ENCODE results near the gene PGAP1. TPM values are rescaled to one million over a fixed set of nuclear protein-coding genes. Genes with fewer than 3 reads are reported as not detected.

Gene PGAP1
- total RNA-seq, 1 experiment from 2014 or later: 21.0 TPM

- Histone ChIP-seq H3K23me2 (ENCODE audit: insufficient read length, low read depth, low read length, poor library complexity, severe bottlenecking) (no peaks in the 10 kb centered on the region), H4K91ac (ENCODE audit: insufficient read length, low read depth, low read length) (no peak overlapping the region), H2BK120ac (ENCODE audit: low read depth, low read length, poor library complexity, severe bottlenecking) (no peak overlapping the region), H3K4ac (ENCODE audit: low read depth, low read length) (no peak overlapping the region), H3K56ac (ENCODE audit: insufficient read length, low read depth, low read length) (no peak overlapping the region), H2AK5ac (ENCODE audit: insufficient read length, low read length) (no peak overlapping the region), H3K4me2 (ENCODE audit: insufficient read depth, insufficient read length, low read length) (no peak overlapping the region), H3K18ac (ENCODE audit: insufficient read length, low read depth, low read length) (no peak overlapping the region), H3T11ph (ENCODE audit: low read length) (no peak overlapping the region), H3K9ac (ENCODE audit: extremely low read depth, insufficient read length, low read length) (no peak overlapping the region), H3K23ac (ENCODE audit: insufficient read length, low read depth, low read length) (no peak overlapping the region), H3K27ac (ENCODE audit: insufficient read length, low read depth, low read length) (no peak overlapping the region), H3K4me1 (ENCODE audit: insufficient read depth, low read length) (no peaks in the 10 kb centered on the region), H2BK20ac (ENCODE audit: low read depth, low read length, poor library complexity, severe bottlenecking) (no peak overlapping the region), H2AFZ (ENCODE audit: low read length) (no peak overlapping the region), H3K9me3 (ENCODE audit: control insufficient read depth, low read depth, low read length) (no peaks in the 10 kb centered on the region), H4K8ac (replicated peaks; ENCODE audit: insufficient read length, low read depth, low read length) (no peak overlapping the region), H3K79me1 (ENCODE audit: insufficient read depth, low read depth, low read length, poor library complexity, severe bottlenecking) (no peaks in the 10 kb centered on the region), H2BK5ac (ENCODE audit: insufficient read length, low read length) (no peak overlapping the region), H3K79me2 (ENCODE audit: insufficient read depth, low read length) (no peaks in the 10 kb centered on the region), H3K14ac (ENCODE audit: insufficient read depth, low read length) (no peak overlapping the region), H4K20me1 (ENCODE audit: control insufficient read depth, insufficient read depth, insufficient read length) (no peaks in the 10 kb centered on the region), H2BK15ac (ENCODE audit: low read depth, low read length) (no peak overlapping the region), H2BK12ac (ENCODE audit: insufficient read length, low read depth, low read length) (no peak overlapping the region), H4K5ac (ENCODE audit: insufficient read length, low read depth, low read length) (no peak overlapping the region), H3K27me3 (ENCODE audit: insufficient read depth, low read length) (no peaks in the 10 kb centered on the region)
- TF ChIP-seq CTCF (conservative IDR thresholded peaks at IDR 0.05): no peak
- Mint-ChIP-seq H3K27me3 (ENCODE audit: low read depth) (no peaks in the 10 kb centered on the region), H3K4me1 (peaks cover 0 to 4% of the 10 kb centered on the region in 2 experiments; a peak in 1 of 4 replicates), H3K4me3 (no peak overlapping the region), H3K9me3 (peaks cover 0 to 4% of the 10 kb centered on the region in 2 experiments; a peak in 2 of 5 replicates), H3K36me3 (ENCODE audit: insufficient read depth in 1 of 3, low read depth in 3 of 3) (peaks cover 50 to 71% (median 59%) of the 10 kb centered on the region in 3 experiments), H3K27ac (no peak overlapping the region; a peak in 1 of 7 replicates)
- DNase-seq: no peak
- no CpG with 5 or more reads among the region's 3 CpGs for WGBS (ENCODE audit: extremely low coverage, insufficient read length, low lambda C conversion rate)
Observed at GRCh38 chr2:196915507-196916189, 10.9 kb downstream of the PGAP1 start.
